Transverse colon (tissue), 4 donors: ENCODE results near the gene ELOVL4.

ENCODE experiments used
- CTCF ChIP-seq, 5 experiments: fragments of 200-600 bp in 3 of 5; fragments of 450-650 bp in 2 of 5; sonication (generic) in 3 of 5; IDR thresholded peaks; 1 replicate in 2 of 5; 2 replicates in 3 of 5; pipeline ENCODE4 v1.5.1; 2016 to 2017; ENCODE audit warnings: antibody characterized with exemption in 5 of 5, inconsistent platforms in 3 of 5, mild to moderate bottlenecking in 2 of 5, moderate library complexity in 1 of 5
- EP300 ChIP-seq: sonication (generic); formaldehyde crosslinking; IDR thresholded peaks from one replicate; pipeline ENCODE4 v1.6.1; 2017; ENCODE audit warnings: antibody characterized with exemption, low read depth
- POLR2AphosphoS5 ChIP-seq, 3 donors: sonication (generic); formaldehyde crosslinking; IDR thresholded peaks; one replicate each; pipeline ENCODE4 v1.6.1; 2016; ENCODE audit warnings: antibody characterized with exemption in 3 of 3

GRCh38 chr6:79993012-79993910 is 45.9 kb upstream of the ELOVL4 start:
- no peak for TF ChIP-seq CTCF (IDR thresholded peaks at IDR 0.05)
- no peak for TF ChIP-seq POLR2AphosphoS5 (IDR thresholded peaks at IDR 0.05)
- TF ChIP-seq EP300, result no peak
